ENCODE measurements around the gene TRIP13. TPM values are rescaled to one million over a fixed set of nuclear protein-coding genes. Genes with fewer than 3 reads are reported as not detected.

Gene TRIP13
- total and polyA plus RNA-seq, 10 of the 15 experiments (the other 5 are each of a cell fraction or from before 2014, with no cell fraction given), result 15.1 to 64.9 (median 32.2) TPM

DNA sequence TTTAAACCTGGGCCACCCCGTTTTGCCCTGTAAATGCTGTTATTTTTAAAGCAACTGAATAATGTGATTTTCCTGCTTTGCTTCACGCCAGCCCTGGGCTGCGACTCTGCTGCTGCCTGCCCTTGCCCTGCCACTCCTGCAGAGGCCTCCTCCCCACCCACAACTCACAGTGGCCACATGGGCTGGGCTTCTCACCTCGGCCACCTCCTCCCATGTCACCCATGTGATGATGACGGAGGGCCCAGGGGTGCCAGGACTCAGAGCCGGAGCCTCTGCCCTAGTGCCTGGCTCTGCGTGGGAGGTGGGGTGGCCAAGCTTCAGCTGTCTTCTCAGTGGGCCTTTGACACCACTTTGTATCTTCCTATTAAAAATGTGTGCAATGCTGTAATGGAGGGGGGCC is 67.9 kb downstream of the TRIP13 start:
- Histone ChIP-seq H3K4me3 (no peak overlapping the region), H3K36me3 (ENCODE audit: control insufficient read depth in 2 of 2, insufficient read depth in 2 of 2, low read length in 1 of 2) (no peaks in the 10 kb centered on the region), H3K9ac (ENCODE audit: control insufficient read depth, insufficient read depth, low read length) (no peak overlapping the region), H3K4me2 (ENCODE audit: control insufficient read depth, insufficient read depth) (no peak overlapping the region), H3K9me3 (replicated peaks; ENCODE audit: control insufficient read depth, insufficient read depth, low read length) (no peaks in the 10 kb centered on the region), H3K79me2 (ENCODE audit: control insufficient read depth, insufficient read depth, low read length) (no peaks in the 10 kb centered on the region), H3K27ac (ENCODE audit: control insufficient read depth, insufficient read depth) (no peak overlapping the region), H3K27me3 (replicated peaks in 1 of 2; ENCODE audit: control insufficient read depth in 2 of 2, insufficient read depth in 2 of 2, low read length in 1 of 2) (peaks cover 0 to 4% of the 10 kb centered on the region in 2 experiments; a peak in 2 of 4 replicates), H2AFZ (ENCODE audit: control insufficient read depth, low read depth, low read length) (no peak overlapping the region), H3K4me1 (ENCODE audit: control insufficient read depth, insufficient read depth, low read length) (peaks cover 30% of the 10 kb centered on the region), H4K20me1 (ENCODE audit: control insufficient read depth, insufficient read depth) (no peaks in the 10 kb centered on the region)
- DNase-seq (ENCODE audit: low read depth, low spot score), result no peak
- ChIA-PET RAD21 (ENCODE audit: unreplicated experiment) (no interaction called here), CTCF (no interaction called here), POLR2A (no interaction called here), SMC1A (ENCODE audit: uncharacterized antibody, unreplicated experiment) (no interaction called here)
- WGBS (ENCODE audit: insufficient coverage, insufficient replicate concordance, low lambda C conversion rate, missing lambda C conversion rate), result 9% methylated on average over 7 of the region's 7 CpGs
- FAIRE-seq, result no peak
- ATAC-seq, result no peak
- no TSS peak for BruUV-seq (replicated peaks)
- intact Hi-C loops (cut with micrococcal nuclease; ENCODE audit: unreplicated experiment) (no loop called here), in situ Hi-C loops (cut with MboI) (no loop called here)
- TF ChIP-seq SIX5 (IDR thresholded peaks at IDR 0.05; ENCODE audit: low read depth, low read length, severe bottlenecking), result no peak
- TF ChIP-seq JUNB (IDR thresholded peaks at IDR 0.05), result no peak
- TF ChIP-seq SRF (IDR thresholded peaks at IDR 0.05; ENCODE audit: low read depth in 2 of 2, low read length in 2 of 2), result no peak
- no peak for TF ChIP-seq PAX8 (IDR thresholded peaks at IDR 0.05)
- no peak for TF ChIP-seq CHD2 (IDR thresholded peaks at IDR 0.05; ENCODE audit: borderline replicate concordance, low read depth, low read length)

DNA sequence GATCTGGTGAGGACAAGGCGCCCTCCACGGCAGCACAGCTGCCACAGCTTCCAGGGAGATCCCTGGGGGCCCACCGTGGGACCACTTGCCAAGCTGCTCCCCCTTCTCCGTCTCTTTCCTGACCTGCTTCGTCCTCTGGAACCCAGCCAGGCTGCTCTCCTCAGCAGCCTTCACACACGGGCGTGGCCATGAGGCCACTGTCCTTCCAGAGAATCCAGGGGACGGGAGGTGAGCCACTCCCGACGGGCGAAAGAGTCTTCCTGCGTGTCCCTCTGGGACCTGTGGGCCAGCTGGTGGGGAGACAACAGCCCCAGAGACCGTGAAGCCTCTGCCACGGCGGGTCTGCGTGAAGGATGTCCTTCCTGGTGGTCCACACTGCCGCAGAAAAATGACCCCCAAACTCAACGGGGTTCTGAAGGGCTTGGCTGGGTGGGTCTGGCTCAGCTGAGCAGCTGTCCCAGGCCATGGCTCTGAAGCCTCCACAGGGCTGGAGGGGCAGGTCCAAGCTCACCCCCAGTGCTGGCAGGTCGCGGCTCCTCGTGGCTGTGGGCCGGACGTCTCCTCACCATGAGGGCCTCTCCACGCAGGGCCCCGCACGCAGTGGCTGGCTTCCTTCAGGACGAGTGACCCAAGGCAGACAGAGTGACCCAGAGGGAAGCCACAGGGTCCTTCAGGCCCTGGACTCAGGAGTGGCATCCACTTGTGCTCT is 68.5 kb downstream of the TRIP13 start:
- RAD21 ChIA-PET (ENCODE audit: unreplicated experiment), result no interaction called here
- no peak overlapping the region for H3K4me3 ChIP-seq
- BruUV-seq (replicated peaks), result no TSS peak
- no peak overlapping the region for H3K4me2 ChIP-seq (ENCODE audit: control insufficient read depth, insufficient read depth)
- SMC1A ChIA-PET (ENCODE audit: uncharacterized antibody, unreplicated experiment), result no interaction called here
- no peak for DNase-seq (ENCODE audit: low read depth, low spot score)
- peaks cover 0 to 2% of the 10 kb centered on the region in 2 experiments; a peak in 2 of 4 replicates for H3K27me3 ChIP-seq (replicated peaks in 1 of 2; ENCODE audit: control insufficient read depth in 2 of 2, insufficient read depth in 2 of 2, low read length in 1 of 2)
- no peaks in the 10 kb centered on the region for H3K9me3 ChIP-seq (replicated peaks; ENCODE audit: control insufficient read depth, insufficient read depth, low read length)
- POLR2A ChIA-PET, result no interaction called here
- no peak for ATAC-seq
- H3K79me2 ChIP-seq (ENCODE audit: control insufficient read depth, insufficient read depth, low read length), result no peaks in the 10 kb centered on the region
- WGBS (ENCODE audit: insufficient coverage, insufficient replicate concordance, low lambda C conversion rate, missing lambda C conversion rate), result 33% methylated on average over 27 of the region's 27 CpGs
- H3K9ac ChIP-seq (ENCODE audit: control insufficient read depth, insufficient read depth, low read length), result no peak overlapping the region
- no peaks in the 10 kb centered on the region for H3K36me3 ChIP-seq (ENCODE audit: control insufficient read depth in 2 of 2, insufficient read depth in 2 of 2, low read length in 1 of 2)
- intact Hi-C loops (cut with micrococcal nuclease; ENCODE audit: unreplicated experiment) (no loop called here), in situ Hi-C loops (cut with MboI) (no loop called here)
- TF ChIP-seq RUNX3 (IDR thresholded peaks at IDR 0.05; ENCODE audit: low read length) (no peak), ZBED1 (IDR thresholded peaks at IDR 0.05; ENCODE audit: borderline replicate concordance) (no peak)
- FAIRE-seq, result no peak
- peaks cover 30% of the 10 kb centered on the region for H3K4me1 ChIP-seq (ENCODE audit: control insufficient read depth, insufficient read depth, low read length)
- no peaks in the 10 kb centered on the region for H4K20me1 ChIP-seq (ENCODE audit: control insufficient read depth, insufficient read depth)
- H3K27ac ChIP-seq (ENCODE audit: control insufficient read depth, insufficient read depth), result no peak overlapping the region
- no peak overlapping the region for H2AFZ ChIP-seq (ENCODE audit: control insufficient read depth, low read depth, low read length)
- CTCF ChIA-PET, result no interaction called here

Data from GM12878 (cell line).